SK-N-DZ (cell line): ENCODE data around the gene PRKCB.
"Not testable (repeated sequence)": the region's sequence is repeated elsewhere in the genome, so short reads cannot be mapped to it uniquely, and the experiment has no call there.

Experiments used
- DNase-seq: peaks from one replicate; pipeline ENCODE4 v3.0.0-alpha.2; 2015; ENCODE audit warnings: low spot score

The PRKCB gene

GRCh38 chr16:23902034-23902747 is 66.4 kb downstream of the PRKCB start:
- DNase-seq = no peak

GRCh38 chr16:23902748-23903414 is 67.1 kb downstream of the PRKCB start:
- no peak for DNase-seq

DNA sequence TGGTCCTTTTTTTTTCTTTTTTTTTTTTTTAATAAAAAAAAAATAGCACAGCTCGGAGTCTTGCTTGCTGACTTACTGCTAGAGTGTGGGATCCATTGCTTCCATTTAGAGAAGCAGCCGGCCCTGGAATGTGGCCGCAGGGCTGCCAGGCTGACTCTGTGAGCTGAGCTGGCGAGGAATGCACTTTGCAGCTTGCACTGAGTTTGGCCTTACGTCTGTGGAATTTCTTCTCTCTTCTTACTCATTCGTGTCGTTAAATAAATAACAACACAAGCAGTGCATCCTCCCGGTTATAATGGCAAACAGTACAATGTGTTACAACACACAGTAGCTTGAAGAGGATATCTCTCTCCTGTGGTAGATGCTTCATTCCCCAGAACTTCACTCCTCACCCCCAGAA is 69.2 kb downstream of the PRKCB start:
- DNase-seq = no peak

GRCh38 chr16:23907457-23907902 is 71.7 kb downstream of the PRKCB start:
- no peak for DNase-seq

- DNase-seq = no peak
These were observed 72.1 kb downstream of the PRKCB start for GRCh38 chr16:23907903-23908302.

- DNase-seq = no peak
These were observed 73.0 kb downstream of the PRKCB start for GRCh38 chr16:23908790-23909189.

DNA sequence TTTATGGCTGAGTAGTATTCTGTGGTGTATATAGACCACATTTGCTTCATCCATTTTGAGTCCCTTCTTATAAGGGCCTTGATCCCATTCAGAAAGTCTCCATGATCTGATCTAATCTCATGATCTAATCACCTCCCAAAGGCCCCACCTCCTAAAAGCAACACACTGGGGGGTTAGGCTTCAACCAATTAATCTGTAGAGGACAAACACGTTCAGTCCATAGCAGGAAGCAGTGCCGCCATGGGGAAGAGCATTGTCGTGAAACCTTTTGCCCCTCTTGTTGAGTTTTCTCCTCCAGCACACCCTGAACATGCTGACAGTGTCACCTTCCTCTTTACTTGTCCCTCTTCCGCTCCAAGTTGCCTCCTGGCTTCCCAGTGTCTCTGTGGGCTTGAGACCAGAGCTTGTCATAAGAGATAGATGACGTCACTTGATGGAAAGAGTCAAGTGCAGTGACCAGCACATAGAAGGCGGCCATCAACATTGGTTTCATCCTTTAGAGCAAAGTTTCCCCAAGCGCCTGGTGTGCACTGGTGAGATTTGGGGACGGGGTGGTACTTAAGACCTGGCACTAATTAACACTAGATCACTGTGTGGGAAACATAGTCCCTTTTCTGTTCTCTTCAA is 74.1 kb downstream of the PRKCB start:
- DNase-seq = no peak

DNA sequence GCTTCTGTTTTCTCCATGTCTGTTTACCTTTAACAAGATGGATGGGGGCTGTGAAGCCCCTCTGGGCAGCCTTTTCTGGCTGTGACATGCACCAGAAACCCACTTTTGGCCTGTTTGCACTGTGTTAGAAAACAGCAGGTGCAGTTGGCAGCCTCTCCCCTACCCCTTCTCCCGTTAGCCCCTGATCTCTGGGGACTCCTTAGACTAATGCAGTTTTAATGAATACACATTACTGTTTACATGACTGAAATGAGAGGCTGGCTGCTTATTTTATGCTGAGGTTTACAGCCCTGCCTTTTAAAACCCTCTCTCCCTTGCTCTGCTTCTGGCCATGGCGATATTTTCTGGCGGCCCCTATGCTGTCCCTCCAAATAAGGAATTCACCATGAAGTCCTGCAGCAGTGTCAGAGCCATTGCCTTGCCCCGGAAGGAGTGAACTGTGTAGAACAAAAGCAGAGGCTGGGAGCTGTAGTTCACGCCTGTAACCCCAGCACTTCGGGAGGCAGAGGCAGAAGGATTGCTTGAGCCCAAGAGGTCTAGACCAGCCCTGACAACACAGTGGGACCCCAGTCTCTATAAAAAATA is 79.3 kb downstream of the PRKCB start:
- no peak for DNase-seq

GRCh38 chr16:23916552-23916951 is 80.8 kb downstream of the PRKCB start:
- DNase-seq = not testable (repeated sequence)

- DNase-seq = no peak
These were observed 81.8 kb downstream of the PRKCB start for GRCh38 chr16:23917621-23918020.

- no peak for DNase-seq
These were observed 84.7 kb downstream of the PRKCB start for GRCh38 chr16:23920446-23920845.

DNA sequence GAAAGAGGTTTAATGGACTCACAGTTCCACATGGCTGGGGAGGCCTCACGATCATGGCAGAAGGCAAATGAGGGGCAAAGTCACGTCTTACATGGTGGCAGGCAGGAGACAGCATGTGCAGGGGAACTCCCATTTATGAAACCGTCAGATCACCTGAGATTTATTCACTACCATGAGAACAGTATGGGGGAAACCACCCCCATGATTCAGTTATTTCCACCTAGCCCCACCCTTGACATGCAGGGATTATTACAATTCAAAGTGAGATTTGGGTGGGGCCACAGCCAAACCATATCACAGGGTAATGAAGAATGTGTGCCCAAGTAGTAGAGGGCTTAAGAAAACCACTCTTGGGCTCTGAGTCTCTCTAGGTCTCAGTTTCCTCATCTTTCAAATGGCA is 85.1 kb downstream of the PRKCB start:
- no peak for DNase-seq

GRCh38 chr16:23922406-23922805 is 86.6 kb downstream of the PRKCB start:
- DNase-seq = no peak

GRCh38 chr16:23924128-23924527 is 88.3 kb downstream of the PRKCB start:
- no peak for DNase-seq

DNA sequence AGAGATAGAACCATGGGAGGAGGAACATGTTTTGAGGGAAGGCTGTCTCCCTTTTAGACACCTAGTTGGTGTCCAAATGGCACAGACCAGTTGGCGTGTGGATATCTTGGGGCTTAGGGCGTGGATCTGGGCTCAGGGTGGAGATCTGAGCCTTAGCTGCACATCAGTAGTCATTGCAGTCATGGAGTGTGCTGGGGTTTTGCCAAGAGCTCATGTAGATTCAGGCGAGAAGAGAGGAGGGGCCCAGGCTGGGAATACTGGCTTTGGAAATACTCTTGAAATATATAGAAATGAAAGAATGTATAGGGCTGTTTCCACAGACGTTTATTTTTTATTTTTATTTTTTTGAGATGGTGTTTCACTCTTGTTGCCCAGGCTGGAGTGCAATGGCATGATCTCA is 92.0 kb downstream of the PRKCB start:
- DNase-seq = no peak

DNA sequence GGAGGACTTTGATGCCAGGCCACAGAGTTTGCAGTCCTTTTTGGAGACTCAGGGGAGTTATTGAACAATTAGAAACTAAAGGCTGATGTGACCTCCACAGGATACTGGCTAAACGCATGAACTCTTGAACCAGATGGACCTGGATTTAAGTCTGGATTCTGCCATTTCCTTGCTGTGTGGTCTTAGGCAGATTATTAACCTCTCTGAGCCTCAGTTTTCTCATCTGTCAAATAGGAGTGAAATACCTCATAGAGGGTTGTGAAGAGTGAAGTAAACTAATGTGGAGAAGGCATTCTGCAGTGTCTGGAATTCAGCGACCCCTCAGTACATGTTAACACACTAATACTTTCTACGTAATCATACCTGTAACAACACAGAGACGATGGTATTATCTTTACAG is 93.5 kb downstream of the PRKCB start:
- no peak for DNase-seq

DNA sequence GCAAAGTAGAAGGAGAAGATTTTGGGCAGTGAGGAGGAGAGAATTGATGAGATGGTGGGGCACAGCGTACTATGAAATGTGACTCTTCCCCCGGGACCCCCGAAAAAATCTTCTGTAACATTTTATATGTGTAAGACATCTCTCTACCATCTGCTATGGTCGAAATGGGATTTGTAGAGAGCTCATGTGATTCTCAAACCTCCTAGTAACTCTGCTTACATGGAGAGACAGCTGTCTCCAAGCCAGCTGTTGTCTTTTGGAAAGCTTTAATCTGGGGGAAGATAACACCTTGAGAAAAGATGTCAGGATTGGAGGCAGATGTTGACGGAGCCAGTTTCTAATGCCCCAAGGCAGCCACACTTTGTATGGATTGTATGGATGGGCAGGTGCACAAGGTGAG is 94.1 kb downstream of the PRKCB start:
- no peak for DNase-seq

GRCh38 chr16:23930791-23931190 is 95.0 kb downstream of the PRKCB start:
- DNase-seq = no peak

DNA sequence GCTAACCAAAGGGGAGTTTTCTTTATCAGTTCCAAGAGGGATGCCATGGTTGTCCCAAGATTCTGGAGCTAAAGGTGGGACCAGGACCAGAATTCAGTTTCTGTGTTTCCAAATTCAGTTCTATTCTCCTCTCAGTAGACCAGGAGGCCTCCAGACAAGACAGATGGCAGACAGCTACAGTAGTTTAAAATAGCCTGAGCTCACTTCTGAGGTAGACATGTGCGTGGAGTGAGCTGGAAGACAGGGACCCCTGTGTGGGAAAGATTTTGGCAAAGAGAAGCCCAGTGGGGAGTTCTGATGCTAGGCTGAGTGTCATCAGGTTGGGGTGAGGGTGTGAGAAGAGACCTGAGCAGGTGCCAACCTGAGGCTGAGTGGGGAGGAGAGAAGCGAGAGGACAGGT is 95.4 kb downstream of the PRKCB start:
- DNase-seq = no peak

DNA sequence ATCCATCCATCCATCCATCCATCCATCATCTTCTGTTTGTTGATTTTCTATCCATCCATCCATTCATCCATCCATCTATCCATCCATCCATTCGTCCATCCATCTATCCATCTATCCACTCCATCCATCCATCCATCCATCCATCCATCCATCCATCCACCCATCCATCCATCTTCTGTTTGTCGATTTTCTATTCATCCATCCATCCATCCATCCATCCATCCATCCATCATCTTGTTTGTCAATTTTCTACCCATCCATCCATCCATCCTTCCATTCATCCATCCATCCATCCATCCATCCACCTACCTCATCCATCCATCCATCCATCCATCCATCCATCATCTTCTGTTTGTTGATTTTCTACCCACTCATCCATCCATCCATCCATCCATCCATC is 97.9 kb downstream of the PRKCB start:
- not testable (repeated sequence) for DNase-seq

GRCh38 chr16:23934610-23935236 is 98.9 kb downstream of the PRKCB start:
- no peak for DNase-seq

DNA sequence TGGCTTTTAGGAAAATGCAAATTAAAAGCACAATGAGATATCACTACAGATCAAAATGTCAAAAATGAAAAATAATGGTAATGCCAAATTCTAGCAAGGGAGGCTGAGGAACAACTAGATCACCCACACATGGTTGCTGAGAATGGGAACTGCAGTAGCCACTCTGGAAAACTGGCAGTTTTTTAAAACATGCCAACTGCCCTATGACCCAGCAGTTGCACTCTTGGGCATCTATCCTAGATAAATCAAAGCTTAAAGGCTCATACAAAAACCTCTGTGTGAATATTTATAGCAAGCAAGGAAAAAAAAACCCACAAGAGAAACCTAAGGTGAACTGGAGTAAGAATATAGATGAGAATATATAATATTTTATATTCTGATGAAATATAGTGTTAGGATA is 104.3 kb downstream of the PRKCB start:
- no peak for DNase-seq
